ENCODE results near the gene SLC16A8.

SLC16A8 gene

GRCh38 chr22:38071421-38072321, 12.3 kb downstream of the SLC16A8 start:
- no peak for DNase-seq

GRCh38 chr22:38070250-38070921, 13.6 kb downstream of the SLC16A8 start:
- DNase-seq, result no peak

GRCh38 chr22:38069372-38070249, 14.4 kb downstream of the SLC16A8 start:
- DNase-seq, result no peak

- no peak for DNase-seq
Measured at GRCh38 chr22:38068641-38069371, 15.2 kb downstream of the SLC16A8 start.

GRCh38 chr22:38067761-38068360, 16.1 kb downstream of the SLC16A8 start:
- DNase-seq, result no peak

GRCh38 chr22:38067028-38067415, 17.0 kb downstream of the SLC16A8 start:
- DNase-seq, result no peak

- no peak for DNase-seq
Measured at GRCh38 chr22:38066381-38067027, 17.5 kb downstream of the SLC16A8 start.

- DNase-seq, result no peak
Measured at GRCh38 chr22:38065539-38065938, 18.4 kb downstream of the SLC16A8 start.

GRCh38 chr22:38062791-38063190, 21.2 kb downstream of the SLC16A8 start:
- DNase-seq, result no peak

GRCh38 chr22:38056969-38057891, 26.8 kb downstream of the SLC16A8 start, which contains the start of gene PICK1:
PICK1 (plus strand) TSS chr22:38057404; CDS start chr22:38057810, 406 bp downstream.
- peak; percentile 93 for DNase-seq

- DNase-seq, result peak; percentile 68
Measured at GRCh38 chr22:38051900-38052862, 31.8 kb downstream of the SLC16A8 start.

GRCh38 chr22:38051261-38051660, 32.7 kb downstream of the SLC16A8 start:
- no peak for DNase-seq

GRCh38 chr22:38050720-38051119, 33.3 kb downstream of the SLC16A8 start:
- no peak for DNase-seq

GRCh38 chr22:38049812-38050619, 34.0 kb downstream of the SLC16A8 start:
- DNase-seq, result no peak

- DNase-seq, result no peak
Measured at GRCh38 chr22:38046070-38046748, 37.8 kb downstream of the SLC16A8 start.

GRCh38 chr22:38043151-38044039, 40.6 kb downstream of the SLC16A8 start:
- no peak for DNase-seq

- no peak for DNase-seq
Measured at GRCh38 chr22:38042488-38042790, 41.5 kb downstream of the SLC16A8 start.
